Transverse colon (tissue), 4 donors: ENCODE data around the gene UBE2O.

Source experiments
- CTCF ChIP-seq, 5 experiments: fragments of 200-600 bp in 3 of 5; fragments of 450-650 bp in 2 of 5; sonication (generic) in 3 of 5; IDR thresholded peaks; 1 replicate in 2 of 5; 2 replicates in 3 of 5; pipeline ENCODE4 v1.5.1; 2016 to 2017; ENCODE audit warnings: antibody characterized with exemption in 5 of 5, inconsistent platforms in 3 of 5, mild to moderate bottlenecking in 2 of 5, moderate library complexity in 1 of 5
- EP300 ChIP-seq: sonication (generic); formaldehyde crosslinking; IDR thresholded peaks from one replicate; pipeline ENCODE4 v1.6.1; 2017; ENCODE audit warnings: antibody characterized with exemption, low read depth
- POLR2A ChIP-seq: fragments of 450-650 bp; IDR thresholded peaks from one replicate; pipeline ENCODE4 v1.6.1; 2016; ENCODE audit warnings: antibody characterized with exemption, mild to moderate bottlenecking, moderate library complexity
- POLR2AphosphoS5 ChIP-seq, 3 donors: sonication (generic); formaldehyde crosslinking; IDR thresholded peaks; one replicate each; pipeline ENCODE4 v1.6.1; 2016; ENCODE audit warnings: antibody characterized with exemption in 3 of 3

GRCh38 chr17:76385892-76386786 is 66.8 kb downstream of the UBE2O start:
- TF ChIP-seq POLR2AphosphoS5 (IDR thresholded peaks at IDR 0.05) (peak in 1 of 3 donors; percentile 18), POLR2A (no peak), EP300 (no peak), CTCF (IDR thresholded peaks at IDR 0.05) (peak; percentile 90 to 95 (median 92))
